Hematopoietic multipotent progenitor cell treated with erythropoietin and hydrocortisone succinate and interleukin-3 and kit ligand, for 15 days (in vitro differentiated cells): ENCODE results near the gene AQR.

Experiments used
- DNase-seq: peaks from one replicate; pipeline ENCODE4 v3.0.0-alpha.2; 2015; ENCODE audit warnings: low spot score

The AQR gene

DNA sequence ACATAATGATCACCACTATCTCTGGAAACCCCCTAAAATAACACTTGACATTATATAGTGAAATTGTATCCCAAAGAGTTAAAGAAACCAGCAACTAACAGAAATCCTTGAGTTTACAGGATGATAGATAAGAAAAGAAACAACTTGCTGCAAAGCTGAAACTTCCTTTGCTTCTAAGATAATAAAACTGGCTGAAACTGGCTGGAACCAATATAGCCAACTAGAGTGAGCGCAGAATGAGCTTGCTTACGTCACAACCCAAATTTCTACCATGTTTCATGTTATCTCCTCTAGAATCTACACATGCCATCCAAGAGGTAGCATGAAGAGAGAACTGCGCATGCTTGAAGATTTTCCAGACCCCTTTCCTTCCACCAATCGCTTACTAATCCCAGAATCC lies 90.4 kb downstream of the AQR start:
- DNase-seq, result no peak

DNA sequence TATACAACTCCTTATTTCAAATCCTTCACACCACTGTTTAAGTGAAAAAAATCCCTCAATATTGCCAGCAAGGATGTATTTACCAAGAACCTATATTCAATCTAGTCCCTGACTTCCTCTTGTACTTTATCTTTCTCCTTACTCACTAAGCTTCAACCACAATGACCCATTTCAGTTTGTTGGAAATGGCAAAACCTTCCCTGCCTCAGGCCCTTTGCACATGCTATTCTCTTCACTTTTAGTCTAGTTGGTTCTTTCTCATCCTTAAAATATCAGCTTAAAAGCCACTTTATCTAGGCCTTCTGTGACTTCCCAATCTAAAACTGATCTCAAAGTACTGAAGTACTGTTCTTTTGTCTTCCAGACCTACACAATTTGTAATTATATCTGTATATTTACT lies 92.9 kb downstream of the AQR start:
- no peak for DNase-seq

DNA sequence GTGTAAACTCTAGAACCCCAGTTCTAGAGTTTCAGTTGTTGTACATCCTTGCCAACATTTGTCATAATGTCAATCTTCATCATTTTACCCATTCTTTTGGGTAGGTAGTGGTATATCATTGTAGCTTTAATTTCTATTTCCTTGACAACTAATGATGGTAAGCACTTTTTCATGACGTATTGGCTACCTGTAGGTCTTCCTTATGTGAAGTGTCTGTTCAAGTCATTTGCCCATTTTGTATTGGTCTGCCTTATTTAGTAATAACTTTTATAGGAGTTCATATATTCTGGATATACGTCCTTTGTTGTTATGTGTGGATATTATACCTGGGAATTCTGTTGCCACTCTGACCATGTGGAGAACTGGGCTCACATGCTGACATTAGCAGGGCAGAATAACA lies 100.4 kb downstream of the AQR start:
- DNase-seq, result no peak

DNA sequence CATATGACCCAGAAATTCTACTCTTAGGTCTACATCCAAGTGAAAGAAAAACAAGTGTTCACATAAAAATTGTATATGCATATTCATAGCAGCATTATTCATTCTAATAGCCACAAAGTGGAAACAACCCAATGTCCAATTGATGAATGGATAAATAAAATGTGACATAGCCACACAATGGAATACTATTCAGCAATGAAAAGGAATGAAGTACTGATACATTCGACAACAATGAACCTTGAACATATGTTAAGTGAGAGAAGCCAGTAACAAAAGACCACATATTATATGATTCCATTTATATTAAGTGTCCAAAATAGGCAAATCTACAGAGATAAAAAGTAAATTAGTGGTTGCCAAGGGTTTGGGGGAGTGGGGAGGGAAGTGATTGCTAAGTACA lies 104.0 kb downstream of the AQR start:
- no peak for DNase-seq

DNA sequence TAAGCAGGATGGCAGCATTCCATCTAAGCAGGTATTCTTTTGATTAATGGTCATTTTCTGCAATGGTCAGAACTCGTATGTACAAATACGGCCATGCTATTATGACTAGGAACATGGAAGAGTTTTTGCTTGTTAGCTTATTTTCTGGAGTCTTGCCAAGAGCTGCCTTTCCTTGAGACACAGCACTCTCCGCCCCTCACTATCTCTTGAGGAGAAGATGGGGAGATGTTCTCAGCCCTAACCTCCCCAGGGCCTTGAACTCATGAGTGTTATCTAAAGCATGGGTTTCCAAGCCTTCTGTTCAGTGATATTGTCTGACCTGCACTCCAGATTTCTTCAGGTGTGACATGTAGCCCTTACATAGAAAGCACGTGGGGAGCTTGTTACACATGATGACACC lies 108.3 kb downstream of the AQR start:
- DNase-seq, result peak; percentile 26

DNA sequence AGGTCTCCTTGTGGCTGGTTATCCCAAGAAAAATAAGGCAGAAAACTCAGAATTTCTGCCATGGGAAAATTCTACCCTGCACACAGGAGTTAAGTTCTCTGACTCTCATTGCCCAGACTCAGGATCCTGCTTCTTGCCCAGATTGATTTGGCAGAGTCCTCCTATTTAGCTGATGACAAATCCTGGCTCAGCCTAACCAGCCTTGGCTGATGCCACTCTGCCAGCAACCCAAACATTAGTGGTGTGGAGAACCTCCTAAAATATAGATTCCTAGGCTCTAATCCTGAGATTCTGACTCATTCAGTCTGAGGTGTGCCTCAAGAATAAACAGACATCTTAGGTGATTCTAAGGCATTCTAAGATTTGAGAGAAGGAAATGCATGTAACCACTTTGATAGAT lies 113.6 kb downstream of the AQR start:
- DNase-seq, result no peak

DNA sequence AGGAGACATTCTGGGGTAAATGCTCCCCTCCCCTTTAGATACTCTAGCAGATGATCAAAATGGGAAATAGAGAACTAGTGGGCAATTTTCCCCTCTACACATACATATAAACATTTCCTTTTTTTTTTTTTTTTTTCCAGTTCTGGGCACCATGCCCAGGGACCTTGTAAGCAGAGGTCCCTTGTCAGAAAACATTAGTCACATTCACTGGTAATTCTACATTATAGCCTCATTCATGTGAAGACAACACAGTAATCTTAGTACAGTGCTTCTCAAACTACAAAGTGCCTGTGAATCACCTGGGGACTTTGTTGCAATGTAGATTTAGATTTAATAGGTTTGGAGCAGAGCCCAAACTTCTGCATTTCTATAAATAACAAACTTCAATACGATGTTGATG lies 114.1 kb downstream of the AQR start:
- DNase-seq, result no peak

DNA sequence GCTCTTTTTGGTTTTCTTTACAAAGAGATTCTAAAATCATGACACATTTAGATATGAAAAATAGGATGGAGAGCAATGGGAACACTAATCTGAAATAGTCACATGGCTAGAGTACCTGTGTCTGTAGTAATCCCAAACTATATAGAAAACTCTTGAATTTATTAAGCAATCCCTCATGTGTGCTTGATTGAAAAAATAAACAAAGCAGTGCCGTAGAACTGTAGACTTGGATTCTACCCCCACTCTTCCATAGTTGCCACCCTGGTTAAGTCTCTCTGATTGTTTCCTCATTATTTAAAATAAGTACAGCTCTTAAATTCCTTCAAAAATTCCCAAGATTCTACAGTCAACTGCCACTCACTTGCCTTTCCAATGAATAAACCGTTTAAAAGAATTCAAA lies 115.3 kb downstream of the AQR start:
- DNase-seq, result no peak

DNA sequence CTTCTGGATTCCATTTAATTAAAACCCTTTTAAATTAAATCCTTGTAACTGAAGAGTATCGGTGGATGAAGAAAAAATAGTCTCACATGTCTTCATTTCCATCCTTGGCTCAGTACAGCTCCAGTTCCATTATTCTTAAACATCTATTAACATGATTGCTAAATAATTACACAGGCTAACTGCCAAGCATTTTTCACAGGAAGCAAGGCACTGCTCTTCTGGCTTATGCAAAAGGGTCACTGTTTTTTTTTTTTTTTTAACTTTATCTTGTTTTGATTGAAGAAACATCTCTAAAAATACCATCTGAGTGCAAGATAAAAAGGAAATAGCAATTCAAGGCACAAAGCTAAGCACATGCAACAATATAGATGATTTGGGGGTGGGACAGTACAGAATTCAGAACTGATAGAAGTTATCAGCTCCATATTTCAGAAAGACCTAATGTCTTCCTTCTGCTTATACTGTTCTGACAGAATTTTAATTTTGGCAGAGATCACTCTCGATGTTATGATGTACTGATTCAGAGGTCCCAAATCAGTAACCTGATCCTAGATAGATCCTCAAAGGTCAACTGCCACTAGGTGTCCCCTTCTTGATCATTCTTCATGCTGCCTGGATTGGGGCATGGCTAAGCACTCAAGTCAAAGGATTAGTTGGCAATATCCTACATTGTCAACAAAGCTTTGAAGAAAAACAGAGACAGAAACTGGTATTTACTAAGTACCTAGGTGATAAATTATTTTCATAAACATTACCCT lies 116.4 kb downstream of the AQR start:
- no peak for DNase-seq

DNA sequence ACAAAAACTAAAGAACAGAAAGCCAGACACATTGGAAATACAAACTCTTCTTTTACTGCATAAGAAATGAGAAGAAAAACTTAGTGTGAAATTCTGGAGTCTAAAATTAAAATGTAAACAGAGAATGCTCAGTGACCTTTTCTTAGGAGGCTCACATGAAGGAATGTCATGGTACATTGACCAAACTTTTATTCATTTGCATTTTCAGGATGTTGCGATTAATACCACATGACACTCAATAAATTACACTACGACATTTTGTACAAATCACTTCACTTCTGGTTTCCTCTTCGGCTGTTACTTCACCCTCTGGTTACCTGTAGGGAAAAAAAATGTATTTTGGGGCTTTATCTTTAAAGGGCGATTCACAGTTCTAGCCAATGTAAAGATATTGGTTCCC lies 117.8 kb downstream of the AQR start:
- DNase-seq, result no peak

DNA sequence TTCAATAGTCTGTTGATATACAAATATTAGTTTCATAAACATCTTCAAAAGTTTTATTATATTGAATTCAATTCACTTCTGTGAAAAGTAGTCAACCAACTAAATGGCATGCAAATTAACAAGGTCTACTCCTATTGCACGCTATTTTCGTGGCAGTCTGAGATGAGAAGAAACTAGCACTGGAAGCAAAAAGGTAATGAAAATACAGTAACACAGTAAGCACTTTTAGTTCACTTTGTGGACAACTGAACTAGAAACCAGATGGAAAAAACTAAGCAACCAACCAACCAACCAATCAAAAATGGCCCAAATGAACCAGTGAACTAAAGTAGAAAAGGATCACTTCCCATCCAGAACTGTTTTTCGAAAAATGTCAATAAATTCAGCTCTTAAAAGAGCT lies 118.5 kb downstream of the AQR start:
- no peak for DNase-seq

DNA sequence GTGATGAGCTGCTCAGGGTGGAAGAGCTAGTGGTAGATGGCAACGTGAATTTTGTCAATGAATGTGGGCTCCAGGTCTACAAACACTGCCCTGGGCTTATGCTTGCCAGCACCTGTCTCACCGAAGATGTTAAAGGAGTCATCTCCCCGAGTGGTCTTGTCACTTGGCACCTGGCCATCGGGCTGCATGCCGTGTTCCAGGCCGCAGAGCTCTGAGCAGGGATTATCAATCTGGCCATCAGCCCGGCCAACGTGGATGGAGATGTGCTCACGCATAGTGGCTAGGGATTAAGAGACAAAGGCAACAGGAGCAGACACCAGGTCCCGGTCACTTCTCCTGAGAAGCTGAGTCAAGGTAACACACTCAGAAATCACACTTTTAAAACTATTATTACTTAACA lies 119.4 kb downstream of the AQR start:
- no peak for DNase-seq

DNA sequence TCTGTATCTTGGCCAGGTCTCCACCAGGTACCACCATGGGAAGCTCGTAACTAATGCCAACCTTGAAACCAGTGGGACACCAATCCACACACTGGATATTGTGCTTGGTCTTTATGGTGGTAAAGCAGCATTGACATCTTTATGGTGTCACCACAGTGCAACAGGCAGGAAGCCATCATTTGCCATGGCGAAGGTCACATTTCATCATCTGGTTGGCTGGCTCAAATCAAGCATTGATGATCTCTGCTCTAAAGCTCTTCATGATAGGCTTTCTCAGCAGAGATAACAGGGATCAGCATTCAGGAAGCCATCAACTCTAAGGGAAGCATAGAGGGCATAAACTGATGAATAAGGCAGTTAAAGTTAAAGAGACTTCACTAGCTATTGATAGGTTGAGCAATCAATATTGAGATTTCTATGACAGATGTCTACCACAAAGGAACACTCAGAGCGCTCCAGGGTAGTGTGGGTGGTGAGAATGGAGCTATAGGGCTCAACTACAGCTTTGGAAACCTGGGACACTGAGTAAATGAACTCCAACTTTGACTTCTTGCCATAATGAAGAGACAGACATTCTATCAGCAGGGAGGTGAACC lies 120.1 kb downstream of the AQR start:
- no peak for DNase-seq

DNA sequence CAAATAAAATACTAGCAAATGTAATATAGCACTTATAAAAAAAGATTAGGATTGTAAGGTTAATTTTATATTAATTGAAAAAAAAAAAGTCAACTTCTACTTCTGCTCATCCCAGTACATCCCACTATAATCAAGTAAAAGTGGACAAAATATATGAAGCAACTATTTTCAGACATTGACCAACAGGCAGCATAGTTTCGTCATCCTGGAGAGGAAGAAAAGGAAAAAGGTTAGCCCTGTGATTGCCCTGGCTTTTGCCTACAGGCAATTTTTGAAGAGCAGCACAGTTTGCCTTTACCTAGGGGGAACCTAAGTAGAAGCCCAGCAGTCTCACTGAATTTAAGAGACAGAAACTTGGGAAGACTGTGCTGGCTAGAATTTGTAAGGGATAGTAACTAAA lies 121.9 kb downstream of the AQR start:
- no peak for DNase-seq

DNA sequence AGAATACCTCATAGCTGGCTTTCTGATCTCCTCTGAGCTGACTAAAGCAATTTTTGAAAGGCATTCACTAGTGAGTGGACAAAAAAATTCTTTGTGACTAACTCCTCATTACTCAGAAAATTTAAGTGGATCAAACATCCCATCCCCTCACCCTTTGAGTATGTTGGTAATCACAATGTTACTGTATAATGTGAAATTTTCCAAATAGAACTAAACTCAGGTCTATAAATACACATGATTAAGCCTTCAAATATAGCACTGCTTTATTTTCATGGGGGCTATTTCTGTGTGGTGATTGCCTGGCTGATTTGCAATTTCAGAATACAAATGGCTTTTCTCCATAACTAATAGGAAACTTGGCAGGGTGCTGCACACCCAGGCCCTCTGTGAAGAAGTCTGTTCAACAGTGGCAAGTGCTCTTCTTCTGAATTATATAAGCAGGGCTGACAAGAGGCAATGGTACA lies 128.2 kb downstream of the AQR start:
- no peak for DNase-seq

DNA sequence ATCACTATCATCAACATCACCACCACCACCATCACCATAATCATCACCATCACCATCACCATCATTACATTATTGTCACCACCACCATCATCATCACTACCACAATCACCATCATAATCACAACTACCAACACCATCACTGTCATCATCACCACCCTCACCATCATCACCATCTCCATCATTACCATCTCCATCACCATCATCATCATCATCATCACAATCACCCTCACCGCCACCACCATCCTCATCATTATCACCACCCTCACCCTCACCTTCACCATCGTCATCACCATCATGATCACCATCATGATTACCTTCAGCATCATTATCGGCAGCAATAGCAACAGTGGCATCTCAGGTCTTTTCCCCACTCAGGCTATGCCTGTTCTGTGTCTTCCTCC lies 131.3 kb downstream of the AQR start:
- no peak for DNase-seq

DNA sequence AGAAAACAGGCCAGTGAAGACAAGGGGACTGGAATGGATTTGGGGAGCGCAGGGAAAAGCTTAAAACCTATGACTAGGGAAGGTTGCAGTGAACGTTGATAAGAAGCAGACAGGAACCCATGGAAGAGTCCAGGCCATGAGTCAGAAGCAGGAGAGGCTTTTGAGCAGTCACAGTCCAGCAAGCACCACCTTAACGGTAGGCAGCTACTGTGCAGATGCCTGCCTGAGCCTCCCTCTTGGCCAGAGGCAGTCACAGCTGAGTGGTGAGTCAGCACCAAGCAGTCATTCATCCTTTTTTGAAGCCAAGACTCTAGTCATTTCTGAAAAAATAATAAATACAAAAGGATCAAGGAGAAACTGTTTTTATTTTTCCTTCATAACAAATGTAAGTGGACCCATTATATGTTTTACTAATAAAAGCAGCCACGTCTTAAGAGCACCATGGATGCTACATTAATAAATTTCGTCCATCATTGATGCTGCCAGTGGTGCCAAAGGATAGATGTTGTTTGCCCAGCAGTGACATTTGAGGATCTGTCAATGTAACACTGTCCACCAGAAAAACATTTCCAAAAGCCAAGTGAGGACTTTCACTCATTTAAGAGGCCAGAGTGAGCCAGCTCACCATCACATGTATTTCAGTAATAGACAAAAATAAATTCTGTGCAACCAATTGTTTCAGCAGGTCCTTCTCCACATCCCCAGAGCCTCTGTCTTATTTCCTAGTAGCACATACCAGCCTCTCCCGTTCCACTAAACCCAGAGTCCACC lies 132.1 kb downstream of the AQR start:
- DNase-seq, result no peak

DNA sequence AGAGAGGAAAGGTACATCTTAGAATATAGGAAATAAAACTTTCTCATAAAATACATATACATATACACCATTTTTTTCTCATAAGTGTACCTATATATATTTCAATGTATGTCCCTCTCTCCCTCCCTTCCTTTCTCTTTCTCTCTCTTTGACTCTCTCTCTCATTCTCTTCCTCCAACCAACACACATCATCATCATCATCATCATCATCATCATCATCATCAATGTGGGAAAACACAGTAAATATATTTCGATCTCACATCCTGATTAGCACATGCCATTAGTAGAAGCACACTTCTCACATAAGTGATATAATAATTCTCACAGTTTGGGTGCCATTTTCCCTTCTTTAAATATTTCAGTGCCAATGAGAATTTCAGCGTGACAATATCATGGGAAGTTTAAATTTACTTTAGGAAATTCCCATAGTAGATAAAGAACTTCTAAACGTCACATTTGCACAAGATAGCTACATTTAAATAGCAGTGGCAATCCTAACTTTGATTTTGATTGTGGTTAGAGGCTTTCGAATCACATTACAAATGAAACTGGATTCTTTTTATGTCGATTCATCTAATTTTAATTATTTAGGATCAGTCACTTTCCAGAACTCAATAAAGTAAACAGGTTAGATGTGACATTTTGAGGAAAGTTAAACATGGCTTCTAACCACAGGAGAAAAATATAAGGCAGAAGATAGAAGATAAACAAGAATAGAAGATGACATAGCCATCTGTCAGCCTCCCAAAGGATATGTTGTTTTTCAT lies 141.2 kb downstream of the AQR start:
- no peak for DNase-seq

DNA sequence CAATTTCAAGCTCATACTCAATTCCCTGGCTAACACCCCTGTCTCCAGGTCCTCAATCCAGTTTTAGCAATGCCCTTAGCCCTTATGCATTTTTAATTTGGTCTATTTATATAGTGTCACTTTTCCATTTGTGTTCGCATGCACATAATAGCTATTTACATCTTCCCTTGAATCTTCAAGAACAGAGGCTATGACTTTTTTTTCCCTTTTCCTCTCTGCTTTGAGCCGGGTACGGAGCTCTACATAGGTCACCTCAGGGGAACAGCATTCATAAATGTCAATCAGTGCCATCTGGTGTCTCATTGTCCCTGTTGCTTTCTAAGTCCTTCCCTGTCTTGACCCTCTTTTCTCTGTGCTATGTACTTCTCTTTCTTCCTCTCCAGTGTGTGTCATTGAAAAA lies 147.7 kb downstream of the AQR start:
- DNase-seq, result no peak

DNA sequence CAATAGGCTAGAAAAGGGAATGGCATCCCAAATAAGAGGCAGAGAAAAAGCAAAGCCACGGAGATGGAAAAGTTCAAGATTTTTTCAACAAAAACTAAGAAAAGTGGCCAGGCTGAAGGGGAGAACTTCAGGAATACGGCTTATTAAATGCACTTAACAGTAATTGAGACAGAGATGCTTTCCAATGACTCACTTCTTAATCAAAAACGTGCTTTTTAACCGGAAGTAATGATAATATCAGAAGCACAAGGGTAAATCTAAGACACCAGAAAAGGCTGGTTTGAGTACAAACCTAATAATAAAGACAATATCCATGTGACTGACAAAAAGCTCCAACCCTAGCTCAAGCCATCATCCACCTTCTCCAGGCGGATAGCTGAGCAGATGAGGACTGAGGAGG lies 149.4 kb downstream of the AQR start:
- no peak for DNase-seq

DNA sequence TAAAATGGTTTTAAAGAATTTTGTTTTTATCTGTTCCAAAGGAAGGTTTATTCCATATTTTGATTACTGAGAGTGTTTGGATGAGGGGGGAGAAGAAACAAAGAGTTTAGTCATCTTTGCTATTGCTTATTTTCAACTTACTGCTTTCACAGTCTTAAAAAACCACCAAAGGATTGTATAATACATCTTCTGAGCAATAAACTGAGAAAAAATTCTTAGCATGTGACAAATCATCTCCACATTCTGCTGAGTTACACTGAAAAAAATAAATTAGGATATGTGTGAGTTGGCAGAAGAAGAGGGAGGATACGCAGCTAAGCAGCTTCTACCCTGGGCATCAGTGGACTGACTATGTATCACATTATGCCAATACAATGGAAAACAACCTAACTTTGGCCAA lies 151.0 kb downstream of the AQR start:
- no peak for DNase-seq

DNA sequence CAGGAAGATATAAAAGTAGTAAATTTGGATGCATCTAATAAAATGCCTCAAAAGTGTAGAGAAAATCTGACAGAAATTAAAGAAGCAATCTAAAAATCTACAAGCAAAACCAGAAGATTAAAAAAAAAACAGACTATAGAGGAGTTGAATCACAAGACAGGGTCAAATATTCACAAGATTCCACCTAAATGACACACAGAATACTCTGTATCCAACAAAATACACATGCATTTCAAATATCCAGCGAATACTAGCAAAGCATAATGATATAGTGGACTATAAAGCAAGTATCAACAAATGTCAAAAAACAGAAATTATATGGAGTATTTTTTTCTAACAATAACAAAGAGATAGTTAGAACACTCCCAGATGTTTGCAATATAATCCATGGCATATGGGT lies 153.7 kb downstream of the AQR start:
- DNase-seq, result no peak
